HT-29 (cell line): ENCODE results near the gene SLC9C1. TPM values are rescaled to one million over a fixed set of nuclear protein-coding genes. Genes with fewer than 3 reads are reported as not detected.

ENCODE experiments used
- DNase-seq: peaks from one replicate; pipeline ENCODE4 v3.0.0-alpha.2; 2015; ENCODE audit warnings: low spot score
- total RNA-seq: library from RNA; depleted of rRNA; stranded (reverse); fragments of >200 nt; shearing (Covaris generic); gene quantifications from 2 replicates; pipeline ENCODE4 v1.2.3, GENCODE V29; 2014; rRNA removed

Gene SLC9C1
- not detected in 2 replicates for total RNA-seq

- peak; percentile 93 for DNase-seq
Observed at GRCh38 chr3:112293368-112294321, at the start of gene SLC9C1. Gene SLC9C1, minus strand, starts transcription at chr3:112294216. Its CDS starts 7,425 bp downstream, at chr3:112286791.

DNA sequence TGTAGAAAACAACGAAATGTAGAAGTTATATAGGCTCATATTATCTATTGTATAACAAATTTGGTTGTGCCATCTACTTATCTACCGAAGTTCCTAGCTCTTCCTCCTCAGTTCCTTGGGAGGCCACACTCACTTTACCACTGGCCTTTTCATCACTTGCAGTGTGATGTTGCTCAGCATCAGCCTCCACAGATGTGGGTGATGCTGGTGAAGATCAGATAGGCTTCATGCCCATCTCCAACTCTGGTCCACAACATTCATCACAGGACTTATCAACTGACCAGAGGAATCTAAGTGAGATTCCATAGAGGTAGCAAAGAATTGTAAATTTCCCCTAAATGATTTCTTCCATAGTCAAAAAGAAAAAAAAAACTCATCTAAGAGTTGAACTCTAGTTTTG lies 47.4 kb upstream of the SLC9C1 start:
- no peak for DNase-seq

DNA sequence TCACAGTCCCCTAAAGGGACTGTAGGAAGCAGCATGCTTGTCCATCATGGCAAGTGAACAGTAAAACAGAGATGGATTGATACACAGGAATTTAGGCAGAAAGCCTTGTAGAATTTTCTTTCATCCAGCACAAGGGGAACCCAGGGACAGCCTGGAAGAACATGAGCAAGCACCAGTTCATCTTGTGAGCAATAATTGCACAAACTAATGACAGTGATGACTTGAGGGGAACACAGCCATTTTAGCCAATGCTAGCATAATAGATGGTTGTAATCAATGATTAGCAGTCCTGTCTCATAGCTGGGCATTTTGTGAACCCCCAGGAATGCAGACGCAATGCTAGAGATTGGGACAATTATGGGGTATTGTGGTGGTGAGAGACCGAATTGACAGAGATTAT lies 45.6 kb upstream of the SLC9C1 start:
- no peak for DNase-seq

DNA sequence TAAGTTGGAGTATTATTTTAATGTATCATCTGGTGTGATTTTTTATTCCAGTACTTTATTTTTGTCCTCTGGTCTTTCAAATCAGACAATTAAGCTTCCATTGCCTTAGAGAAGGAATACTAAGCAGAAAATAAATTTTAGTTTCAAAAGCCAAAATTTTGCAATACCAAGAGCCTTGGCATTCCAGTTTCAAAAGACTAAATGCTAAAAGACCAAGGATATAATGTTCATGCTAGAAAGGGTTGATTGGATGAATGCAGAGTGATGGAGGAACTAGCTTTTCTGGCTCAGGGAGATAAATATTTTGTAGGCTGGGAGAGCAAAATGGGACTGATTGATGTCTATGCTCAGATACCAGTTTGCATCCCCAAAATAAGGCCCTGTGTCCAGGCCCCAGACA lies 45.1 kb upstream of the SLC9C1 start:
- DNase-seq = no peak

DNA sequence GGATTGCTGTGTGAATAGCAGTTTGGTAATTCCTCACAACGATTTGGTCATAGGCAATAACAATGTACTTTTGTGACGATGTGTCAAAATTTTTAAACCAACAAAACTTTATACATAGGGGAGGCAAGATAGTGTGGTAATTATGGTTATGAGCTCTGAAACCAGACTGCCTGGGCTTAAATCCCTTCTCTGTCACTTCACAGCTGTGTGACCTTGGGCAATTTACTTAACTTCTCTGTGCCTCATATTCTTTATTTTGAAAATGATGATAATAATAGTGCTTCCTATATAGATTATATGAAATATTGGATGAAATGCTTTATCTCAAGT lies 44.7 kb upstream of the SLC9C1 start:
- DNase-seq = no peak

DNA sequence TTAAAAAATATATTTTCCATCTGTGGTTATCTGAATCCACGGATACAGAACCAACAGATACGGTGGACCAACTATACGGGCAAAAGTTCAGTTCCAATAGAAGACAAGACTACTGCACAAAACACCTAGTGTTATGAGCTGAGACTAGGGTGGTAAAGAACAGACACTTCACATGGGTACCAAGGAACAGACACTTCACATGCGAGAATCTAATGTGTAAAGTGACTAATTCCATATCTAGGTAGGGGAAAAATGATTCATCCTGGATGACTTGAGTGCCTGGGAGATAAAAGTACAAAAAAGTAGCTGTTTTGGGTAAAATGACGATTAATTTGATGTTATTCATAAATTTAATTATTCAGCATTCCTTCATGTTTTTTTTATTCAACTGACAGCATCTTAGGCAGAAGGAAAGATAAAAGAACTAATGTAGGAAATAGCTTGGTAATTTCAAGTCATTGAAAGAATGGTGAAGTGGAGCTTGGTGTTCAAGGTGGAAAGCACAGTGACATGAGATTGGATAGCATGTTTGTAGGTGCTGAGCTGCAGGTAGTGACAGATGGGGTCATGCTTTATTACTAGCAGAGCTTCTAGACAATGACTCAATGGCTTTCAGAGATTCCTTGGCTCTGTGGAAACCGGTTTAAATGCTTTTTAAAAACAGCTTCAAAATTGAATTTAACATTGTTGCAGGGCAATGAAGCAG lies 44.2 kb upstream of the SLC9C1 start:
- no peak for DNase-seq

DNA sequence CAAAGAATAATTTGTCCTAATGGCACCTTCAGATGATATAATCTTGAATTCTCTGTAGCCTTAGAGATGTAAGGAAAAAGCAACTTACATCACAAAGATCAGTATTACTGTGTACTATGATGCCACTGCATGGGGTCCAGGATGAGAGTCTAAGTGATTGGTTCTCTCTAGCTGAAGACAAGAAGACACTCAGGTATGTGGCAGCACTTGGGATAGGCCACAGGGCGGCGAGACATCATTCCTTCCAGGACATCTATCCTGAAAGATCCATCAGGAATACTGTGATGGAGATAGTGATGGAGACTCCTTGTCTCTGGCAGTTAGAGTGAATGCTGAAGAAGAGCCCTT lies 41.4 kb upstream of the SLC9C1 start:
- no peak for DNase-seq

DNA sequence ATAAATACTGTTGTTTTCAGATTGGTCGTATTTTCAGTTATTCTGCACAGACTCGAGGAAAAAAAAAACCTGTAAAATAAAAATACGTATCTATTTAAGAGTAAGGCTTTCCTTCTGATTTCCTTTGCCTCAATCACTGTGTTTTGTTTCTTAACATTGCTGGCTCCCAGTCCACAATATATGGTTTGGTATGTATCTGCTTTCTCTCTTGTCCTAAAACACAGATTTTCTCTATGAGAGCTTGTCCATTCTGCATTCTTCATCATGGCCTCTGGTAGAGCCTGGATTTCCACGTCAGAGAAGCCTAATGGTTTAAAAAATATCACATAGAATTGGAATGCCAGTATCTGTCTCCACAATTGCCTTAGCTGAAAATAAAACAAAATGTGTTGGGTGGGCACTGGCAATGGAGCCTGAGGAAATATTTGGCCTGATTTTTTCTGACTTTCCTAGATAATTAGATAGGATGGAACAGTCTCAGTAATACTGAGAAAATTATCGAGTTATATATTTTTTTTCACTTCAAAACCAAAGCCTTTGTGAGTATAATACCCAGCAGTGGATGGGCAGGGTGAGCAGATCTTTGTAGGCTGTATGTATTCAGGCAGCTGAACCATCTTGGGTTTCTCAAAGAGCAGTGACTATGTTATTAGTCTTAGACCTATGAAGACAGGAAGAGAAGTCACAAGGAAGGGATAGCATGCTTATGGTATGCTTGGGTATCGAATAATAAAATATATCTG lies 40.8 kb upstream of the SLC9C1 start:
- no peak for DNase-seq

DNA sequence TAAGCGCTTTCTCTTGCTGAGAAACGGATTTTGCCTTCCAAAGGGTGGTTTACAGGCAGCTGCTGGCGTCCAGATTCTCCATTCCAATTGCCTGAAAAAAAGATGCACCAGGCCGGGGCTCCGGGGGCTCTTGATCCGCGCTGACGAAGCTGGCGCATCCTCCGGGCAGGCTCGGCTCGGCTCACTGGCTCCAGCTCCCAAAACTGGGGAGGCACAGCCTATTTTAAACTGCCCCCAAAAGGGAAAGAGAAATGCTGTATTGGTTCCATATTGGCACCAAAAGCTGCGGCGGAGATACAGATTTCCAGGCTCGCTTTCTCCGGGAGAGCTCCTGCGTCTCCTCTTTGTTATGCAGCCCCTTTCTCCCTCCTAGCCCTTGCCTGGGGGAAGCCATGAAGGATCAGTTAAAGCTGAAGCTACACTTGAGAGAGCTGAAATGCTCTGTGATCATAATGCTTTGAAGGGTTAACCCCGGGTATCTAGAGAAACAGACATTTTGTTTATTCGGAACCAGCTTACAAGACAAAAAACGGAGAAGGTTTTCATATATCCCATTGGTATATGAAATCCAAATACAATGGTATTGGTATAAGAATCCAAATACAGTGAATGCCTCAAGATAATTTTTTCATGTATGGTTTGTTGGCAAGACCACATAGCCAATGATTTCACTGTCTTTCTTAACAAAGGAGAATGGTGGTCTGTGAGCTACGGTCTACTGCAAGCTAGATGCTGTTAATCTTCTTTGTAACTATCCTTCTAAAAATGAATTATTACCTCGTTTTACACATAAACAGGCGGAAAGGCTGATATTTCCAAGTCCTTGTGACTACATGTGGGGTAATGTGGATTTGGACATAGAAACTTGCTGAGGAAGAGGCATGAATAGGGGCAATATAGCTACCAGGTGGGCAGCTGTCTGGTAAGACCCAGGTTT lies 39.6 kb upstream of the SLC9C1 start:
- no peak for DNase-seq

- peak; percentile 35 for DNase-seq
Observed at GRCh38 chr3:112333002-112333380, 39.0 kb upstream of the SLC9C1 start, which contains the start of gene CD200. Gene CD200, plus strand, starts transcription at chr3:112333156. Its CDS starts 57 bp downstream, at chr3:112333213.

GRCh38 chr3:112331851-112332250 lies 37.8 kb upstream of the SLC9C1 start:
- DNase-seq = no peak

DNA sequence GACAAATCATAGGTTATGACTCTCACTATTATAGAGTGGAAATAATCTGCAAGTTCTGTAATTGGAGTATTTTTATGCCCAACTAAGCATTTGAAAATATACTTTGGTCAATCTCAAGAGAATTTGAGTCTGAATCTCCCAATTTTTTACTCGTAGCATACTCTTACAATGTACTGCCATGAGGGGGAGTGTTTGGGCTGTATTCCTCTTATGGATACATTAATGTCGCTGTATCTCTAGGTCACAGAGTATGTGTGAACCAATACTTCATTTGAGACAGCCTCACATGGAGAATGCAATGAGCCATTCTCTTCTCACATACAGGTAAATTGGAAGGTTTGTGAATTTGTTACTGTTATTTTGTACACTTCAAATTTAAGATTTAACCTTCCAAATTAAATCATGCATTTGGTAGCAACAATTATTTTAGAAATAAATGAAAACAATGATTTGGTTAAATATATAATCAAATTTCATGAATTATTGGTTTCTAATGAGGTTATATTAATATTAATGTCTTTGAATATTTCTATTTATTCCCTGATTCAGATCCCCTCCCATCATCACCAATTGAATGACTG lies 33.4 kb upstream of the SLC9C1 start:
- DNase-seq = peak; percentile 86

DNA sequence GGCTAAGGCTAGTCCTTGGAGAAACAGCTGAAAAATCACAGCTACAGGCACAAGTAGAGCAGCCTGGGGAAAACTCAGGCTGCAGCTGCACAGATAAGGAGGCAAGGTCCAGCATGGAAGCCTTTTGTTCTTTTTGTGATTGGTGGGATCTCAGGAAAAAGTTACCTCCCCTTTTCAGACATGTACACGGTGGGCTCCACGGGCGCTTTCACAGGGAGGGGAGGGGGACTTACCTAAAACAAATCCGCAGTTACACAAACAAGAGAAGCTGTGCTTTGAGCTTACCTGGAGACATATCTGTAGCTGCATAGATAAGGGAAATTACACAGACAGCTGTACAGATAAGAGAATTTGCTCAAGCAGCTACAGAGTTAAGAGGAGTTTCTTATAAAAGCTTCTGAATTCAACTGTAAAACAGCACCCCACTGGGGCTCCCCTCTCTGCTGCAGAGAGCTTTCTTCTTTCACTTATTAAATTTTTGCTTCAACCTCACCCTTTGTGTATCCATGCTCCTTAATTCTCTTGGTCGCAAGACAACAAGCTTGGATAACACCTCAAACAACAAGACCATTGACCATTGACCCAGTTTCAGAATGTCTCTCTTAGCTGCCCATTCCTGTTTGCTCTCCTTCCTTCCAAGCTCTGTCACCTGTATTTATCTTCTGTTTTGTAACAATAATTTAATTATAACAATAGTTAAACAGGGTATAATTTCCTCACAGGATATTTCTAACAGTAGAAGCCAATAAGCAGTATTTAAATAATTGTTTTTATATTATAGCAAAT lies 28.0 kb upstream of the SLC9C1 start:
- DNase-seq = peak; percentile 60

GRCh38 chr3:112320691-112321090 lies 26.7 kb upstream of the SLC9C1 start:
- no peak for DNase-seq

DNA sequence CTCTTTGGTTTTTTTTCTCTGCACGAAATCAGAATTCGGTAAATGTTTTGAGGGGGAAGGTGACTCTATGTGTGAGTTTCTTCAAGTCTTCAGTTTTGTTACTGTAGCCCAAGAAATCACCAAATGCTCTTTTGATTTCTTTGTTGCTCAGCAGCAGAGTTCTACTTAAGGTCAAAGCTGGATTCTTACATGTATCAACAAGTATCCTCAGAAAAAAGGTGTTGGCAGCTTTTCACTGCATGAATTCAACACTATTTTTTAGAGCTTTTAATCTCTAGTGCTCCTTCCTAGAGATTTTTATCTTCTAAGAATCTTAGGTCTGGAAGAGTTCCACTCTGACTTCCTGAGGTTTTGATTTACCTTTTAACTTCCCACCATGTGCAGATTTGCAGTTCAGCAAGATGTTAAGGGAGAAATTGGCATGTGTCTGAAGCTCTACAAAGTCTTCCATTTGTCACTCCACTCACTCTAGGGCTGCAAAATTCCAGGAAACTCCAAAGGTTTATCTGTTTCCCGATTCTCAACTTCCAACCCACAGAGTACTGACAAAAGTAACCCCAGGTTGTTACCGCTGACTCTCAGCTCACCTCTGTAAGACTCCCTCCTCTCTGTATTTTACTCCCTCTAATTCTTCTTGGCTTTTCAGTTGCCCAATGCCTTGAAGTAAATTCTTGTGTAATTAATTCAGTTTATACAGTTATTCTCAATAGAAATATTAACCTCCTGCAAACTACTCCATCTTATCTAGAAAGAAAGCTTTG lies 25.7 kb upstream of the SLC9C1 start:
- no peak for DNase-seq

GRCh38 chr3:112315791-112316190 lies 21.8 kb upstream of the SLC9C1 start:
- no peak for DNase-seq

DNA sequence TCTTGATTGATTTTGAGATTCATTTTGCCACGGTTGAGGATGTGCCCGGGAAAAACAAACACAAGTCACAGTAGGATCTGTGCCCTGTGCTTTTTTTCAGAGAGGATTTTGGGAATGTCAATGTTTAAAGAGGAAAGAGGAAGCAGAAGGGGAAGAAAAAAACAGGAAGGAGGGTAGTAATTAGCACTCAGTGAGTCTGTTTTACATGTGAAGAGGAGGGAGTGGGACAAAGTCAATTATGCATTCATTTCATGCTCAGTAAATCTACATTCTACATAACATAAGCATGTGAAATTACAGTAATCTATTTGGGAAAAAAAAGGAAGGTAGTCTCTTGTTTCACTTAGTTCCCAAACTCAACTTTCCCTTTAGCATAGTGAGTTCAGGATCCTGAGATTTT lies 20.6 kb upstream of the SLC9C1 start:
- no peak for DNase-seq

GRCh38 chr3:112308151-112308911 lies 14.3 kb upstream of the SLC9C1 start:
- peak; percentile 36 for DNase-seq
